H1 (cell line): ENCODE measurements around the gene CREBL2. TPM values are rescaled to one million over a fixed set of nuclear protein-coding genes. Genes with fewer than 3 reads are reported as not detected.

Source experiments
- CTCF ChIA-PET: fragments of 300-600 bp; sonication (Branson Sonifier 250); formaldehyde crosslinking; loops from one replicate; lab custom pipeline; 2021; ENCODE audit not compliant: partially characterized antibody; lab: Charles Lee
- POLR2A ChIA-PET: fragments of 300-600 bp; sonication (Branson Sonifier 250); formaldehyde crosslinking; loops from one replicate; lab custom pipeline; 2021; ENCODE audit warnings: inconsistent platforms; ENCODE audit not compliant: partially characterized antibody; lab: Charles Lee
- DNase-seq, 2 experiments: peaks; one replicate each; pipeline versions ENCODE4 v3.0.0 to v3.0.0-alpha.2; 2010 to 2022; ENCODE audit warnings: low spot score in 2 of 2, low read depth in 1 of 2, mixed read lengths in 1 of 2
- FAIRE-seq: peaks from 2 replicates; lab custom pipeline; 2011; peaks lifted over from hg19 to GRCh38; lab: Jason Lieb, UNC
- H2AFZ ChIP-seq: 2 replicates; pipeline ENCODE4 v1.8.1; 2012; ENCODE audit warnings: low read length, inconsistent platforms
- H2AK5ac ChIP-seq: 2 replicates; pipeline ENCODE4 v1.6.1; 2013; ENCODE audit warnings: low read depth, low read length
- H2BK120ac ChIP-seq: replicated peaks from 2 replicates; pipeline ENCODE3; 2013; ENCODE audit warnings: low read depth, low read length, inconsistent platforms
- H2BK12ac ChIP-seq: 2 replicates; pipeline ENCODE4 v1.6.1; 2013; ENCODE audit warnings: low read depth, low read length
- H2BK15ac ChIP-seq: 2 replicates; pipeline ENCODE4 v1.6.1; 2013; ENCODE audit warnings: low read length
- H2BK20ac ChIP-seq: 2 replicates; pipeline ENCODE4 v1.6.1; 2013; ENCODE audit warnings: low read length
- H2BK5ac ChIP-seq: 2 replicates; pipeline ENCODE4 v1.6.1; 2013; ENCODE audit warnings: low read depth, low read length
- H3K14ac ChIP-seq: 2 replicates; pipeline ENCODE4 v1.6.1; 2013; ENCODE audit warnings: inconsistent platforms; ENCODE audit not compliant: insufficient read length
- H3K18ac ChIP-seq: 2 replicates; pipeline ENCODE4 v1.6.1; 2013; ENCODE audit warnings: low read length; ENCODE audit errors: extremely low read depth
- H3K23ac ChIP-seq: 2 replicates; pipeline ENCODE4 v1.6.1; 2013; ENCODE audit warnings: inconsistent platforms; ENCODE audit not compliant: insufficient read length
- H3K23me2 ChIP-seq: 2 replicates; pipeline ENCODE4 v1.6.1; 2013; ENCODE audit warnings: low read depth, low read length
- H3K27ac ChIP-seq: 2 replicates; pipeline ENCODE4 v1.6.1; 2011; ENCODE audit warnings: low read depth, low read length, inconsistent platforms
- H3K27me3 ChIP-seq, 4 experiments: replicated peaks in 1 of 4; 1 replicate in 1 of 4; 2 replicates in 3 of 4; pipeline versions ENCODE4 v1.6.1 to v1.8.1; 2011 to 2013; ENCODE audit warnings: low read length in 3 of 4, mild to moderate bottlenecking in 3 of 4, inconsistent platforms in 2 of 4, mixed read lengths in 2 of 4, moderate library complexity in 1 of 4; ENCODE audit not compliant: control insufficient read depth in 3 of 4, insufficient read depth in 3 of 4; ENCODE audit errors: extremely low read depth in 1 of 4
- H3K36me3 ChIP-seq, 4 experiments: 2 replicates each; pipeline versions ENCODE4 v1.6.1 to v1.8.1; 2011 to 2013; ENCODE audit warnings: mild to moderate bottlenecking in 4 of 4, low read length in 3 of 4, moderate library complexity in 2 of 4, control low read depth in 1 of 4, inconsistent platforms in 1 of 4; ENCODE audit not compliant: insufficient read depth in 4 of 4, control insufficient read depth in 2 of 4
- H3K4ac ChIP-seq: replicated peaks from 2 replicates; pipeline ENCODE3; 2013; ENCODE audit warnings: low read length, low read depth, mixed read lengths, inconsistent platforms; ENCODE audit not compliant: insufficient read length
- H3K4me1 ChIP-seq, 4 experiments: replicated peaks in 1 of 4; 1 replicate in 1 of 4; 2 replicates in 3 of 4; pipeline versions ENCODE4 v1.6.1 to v1.8.1; 2011 to 2013; ENCODE audit warnings: low read length in 3 of 4, inconsistent platforms in 2 of 4, mixed read lengths in 1 of 4; ENCODE audit not compliant: insufficient read depth in 4 of 4, control insufficient read depth in 3 of 4
- H3K4me2 ChIP-seq, 2 experiments: 2 replicates each; pipeline versions ENCODE4 v1.6.1 to v1.8.1; 2011 to 2013; ENCODE audit warnings: low read depth in 2 of 2, low read length in 2 of 2, control low read depth in 1 of 2, inconsistent platforms in 1 of 2, mild to moderate bottlenecking in 1 of 2; ENCODE audit not compliant: insufficient read depth in 1 of 2
- H3K4me3 ChIP-seq, 4 experiments: fragments of 200-600, 300-600 bp in 1 of 4; sonication (generic), shearing (Covaris generic), sonication (Bioruptor Twin) in 1 of 4; 2 replicates each; pipeline versions ENCODE4 v1.5.1 to v1.8.1; 2011 to 2016; ENCODE audit warnings: low read length in 4 of 4, low read depth in 3 of 4, control low read depth in 2 of 4, inconsistent platforms in 2 of 4, mild to moderate bottlenecking in 2 of 4, mixed read lengths in 1 of 4, moderate library complexity in 1 of 4; ENCODE audit not compliant: insufficient read depth in 2 of 4; ENCODE audit errors: extremely low read depth in 1 of 4
- H3K56ac ChIP-seq: replicated peaks from 2 replicates; pipeline ENCODE3; 2013; ENCODE audit warnings: low read depth, mild to moderate bottlenecking, mixed read lengths, low read length, inconsistent platforms; ENCODE audit not compliant: insufficient read length
- H3K79me1 ChIP-seq: 2 replicates; pipeline ENCODE4 v1.6.1; 2013; ENCODE audit warnings: low read depth, low read length, control low read depth
- H3K79me2 ChIP-seq, 2 experiments: 2 replicates each; pipeline versions ENCODE4 v1.6.1 to v1.8.1; 2012 to 2013; ENCODE audit warnings: low read length in 2 of 2, mild to moderate bottlenecking in 2 of 2, inconsistent platforms in 1 of 2; ENCODE audit not compliant: insufficient read depth in 2 of 2, control insufficient read depth in 1 of 2
- H3K9ac ChIP-seq, 4 experiments: replicated peaks in 1 of 4; 1 replicate in 1 of 4; 2 replicates in 3 of 4; pipeline versions ENCODE4 v1.6.1 to v1.8.1; 2011 to 2013; ENCODE audit warnings: low read depth in 3 of 4, low read length in 3 of 4, control low read depth in 2 of 4, mild to moderate bottlenecking in 2 of 4, moderate library complexity in 2 of 4, inconsistent platforms in 1 of 4; ENCODE audit errors: extremely low read depth in 1 of 4
- H3K9me3 ChIP-seq, 2 experiments: 2 replicates each; pipeline versions ENCODE4 v1.6.1 to v1.8.1; 2012 to 2013; ENCODE audit warnings: mild to moderate bottlenecking in 2 of 2, moderate library complexity in 2 of 2, control low read depth in 1 of 2, inconsistent platforms in 1 of 2, low read depth in 1 of 2, low read length in 1 of 2, mixed read lengths in 1 of 2; ENCODE audit not compliant: insufficient read depth in 2 of 2
- H4K20me1 ChIP-seq, 2 experiments: replicated peaks in 1 of 2; 2 replicates each; pipeline versions ENCODE3 to v1.8.1; 2011 to 2013; ENCODE audit warnings: inconsistent platforms in 2 of 2, low read length in 2 of 2, mild to moderate bottlenecking in 1 of 2; ENCODE audit not compliant: insufficient read depth in 2 of 2, control insufficient read depth in 1 of 2
- H4K5ac ChIP-seq: 2 replicates; pipeline ENCODE4 v1.6.1; 2013; ENCODE audit warnings: low read length, low read depth, mixed read lengths, inconsistent platforms; ENCODE audit not compliant: insufficient read length
- H4K8ac ChIP-seq: 2 replicates; pipeline ENCODE4 v1.8.0; 2013; ENCODE audit warnings: mild to moderate bottlenecking, moderate library complexity, low read length, inconsistent platforms; ENCODE audit not compliant: insufficient read depth; ENCODE audit errors: extremely low read depth
- H4K91ac ChIP-seq: replicated peaks from 2 replicates; pipeline ENCODE3; 2013; ENCODE audit warnings: low read length, mixed read lengths, inconsistent platforms; ENCODE audit not compliant: insufficient read length
- ATF3 ChIP-seq: IDR thresholded peaks from 2 replicates; pipeline ENCODE4 v1.6.1; 2011; ENCODE audit warnings: low read depth, mild to moderate bottlenecking, low read length; ENCODE audit not compliant: insufficient read depth
- CEBPB ChIP-seq: IDR thresholded peaks from 2 replicates; pipeline ENCODE4 v1.6.1; 2012; ENCODE audit warnings: low read depth, low read length
- CTBP2 ChIP-seq: IDR thresholded peaks from 2 replicates; pipeline ENCODE4 v1.7.0; 2011; ENCODE audit warnings: borderline replicate concordance, mild to moderate bottlenecking, moderate library complexity, mixed read lengths, low read length; ENCODE audit not compliant: insufficient read depth, insufficient read length
- E2F6 ChIP-seq: IDR thresholded peaks from 2 replicates; pipeline ENCODE4 v1.6.1; 2012; ENCODE audit warnings: inconsistent platforms
- MAFK ChIP-seq: IDR thresholded peaks from 2 replicates; pipeline ENCODE4 v1.6.1; 2012; ENCODE audit warnings: low read depth, mild to moderate bottlenecking, improper control_type of control experiment, low read length
- MAX ChIP-seq: IDR thresholded peaks from 2 replicates; pipeline ENCODE4 v1.6.1; 2012; ENCODE audit warnings: inconsistent platforms
- PHF8 ChIP-seq: fragments of 200-600 bp; sonication (generic); conservative IDR thresholded peaks from 2 replicates; pipeline ENCODE4 v1.7.1; 2012; ENCODE audit warnings: low read depth, mild to moderate bottlenecking, inconsistent platforms, low read length, moderate library complexity
- SIRT6 ChIP-seq: IDR thresholded peaks from one replicate; pipeline ENCODE4 v1.7.1; 2012; ENCODE audit warnings: low read length, inconsistent platforms
- SP2 ChIP-seq: IDR thresholded peaks from 2 replicates; pipeline ENCODE4 v1.6.1; 2012; ENCODE audit warnings: mild to moderate bottlenecking, low read length, inconsistent platforms
- ZNF274 ChIP-seq: IDR thresholded peaks from 2 replicates; pipeline ENCODE4 v1.7.0; 2012; ENCODE audit warnings: low read length, borderline replicate concordance; ENCODE audit errors: extremely low read depth
- WGBS, 2 experiments: shearing (Covaris generic) in 1 of 2; methylation state at CpG; one replicate each; pipeline versions ENCODE4 v1.1.6 to v1.1.7; 2013 to 2015; ENCODE audit warnings: low lambda C conversion rate in 2 of 2, mixed read lengths in 2 of 2, inconsistent platforms in 1 of 2, low coverage in 1 of 2, missing lambda C conversion rate in 1 of 2; ENCODE audit not compliant: insufficient replicate concordance in 2 of 2, insufficient coverage in 1 of 2, insufficient read length in 1 of 2; ENCODE audit errors: extremely low coverage in 1 of 2, missing lambda C conversion rate in 1 of 2; 5-methylcytosine and 5-hydroxymethylcytosine counted together
- polyA plus RNA-seq, 7 experiments: library from polyadenylated mRNA; depleted of rRNA in 3 of 7; stranded (reverse) in 5 of 7; unstranded in 2 of 7; fragments of >200 nt in 5 of 7; fragments of 200-250 nt in 2 of 7; gene quantifications; 1 replicate in 5 of 7; 2 replicates in 1 of 7; 4 replicates in 1 of 7; pipeline versions ENCODE4 v1.2.1 to v1.2.3, GENCODE V29; 2011 to 2013; ENCODE audit warnings: missing spikeins in 2 of 7, mixed read lengths in 2 of 7
- total RNA-seq: library from RNA; stranded (reverse); fragmentation: NEBNext Ultra II Directional; extraction: Animal tissue kit (Norgen Biotek cat#: 25700); gene quantifications from 2 replicates; pipeline ENCODE4 v1.2.1, GENCODE V29; 2021

Gene CREBL2
- total and polyA plus RNA-seq, 2 of the 8 experiments (the other 6 are each of a cell fraction or from before 2014, with no cell fraction given) = 9.8 to 18.3 TPM

GRCh38 chr12:12616512-12617310, 5.0 kb downstream of the CREBL2 start:
- H3K14ac ChIP-seq = no peak overlapping the region
- H3K27ac ChIP-seq = no peak overlapping the region; the same call in 1 of the 2 replicates
- peaks cover 0 to 5% of the 10 kb centered on the region in 2 experiments; a peak in 1 of 4 replicates for H3K79me2 ChIP-seq
- ChIA-PET POLR2A (interaction anchor here (0.6 to 1.4 kb wide), 2 partner anchors 29 to 138 kb away, joined by 3 read pairs; no protein-coding TSS in a partner anchor), CTCF (interaction anchor here (0.6 to 1.5 kb wide), 8 partner anchors 8 to 89 kb away, joined by 3 to 6 read pairs (median 4); partner anchors contain the start of gene DUSP16)
- H3K4me2 ChIP-seq = no peak overlapping the region
- no peak overlapping the region for H4K5ac ChIP-seq
- H3K23ac ChIP-seq = no peak overlapping the region
- H2AFZ ChIP-seq = no peak overlapping the region
- H2BK120ac ChIP-seq = no peak overlapping the region
- FAIRE-seq = no peak
- H3K4ac ChIP-seq = no peak overlapping the region
- H3K27me3 ChIP-seq = no peaks in the 10 kb centered on the region
- no peaks in the 10 kb centered on the region for H3K4me1 ChIP-seq
- 84% methylated on average over 4 of the region's 4 CpGs; no CpG with 5 or more reads in 1 of the 2 experiments for WGBS, 2 experiments
- H4K20me1 ChIP-seq = no peaks in the 10 kb centered on the region
- H2BK15ac ChIP-seq = no peak overlapping the region
- H3K9ac ChIP-seq = no peak overlapping the region
- H2BK20ac ChIP-seq = no peak overlapping the region
- H2BK5ac ChIP-seq = no peak overlapping the region
- 0 out of 2 replicates have a peak, but pooled peaks cover 4% of the 10 kb centered on the region for H3K23me2 ChIP-seq
- H3K36me3 ChIP-seq = peaks cover 0 to 12% (median 1%) of the 10 kb centered on the region in 4 experiments; a peak in 2 of 8 replicates
- H3K4me3 ChIP-seq = no peak overlapping the region
- no peak overlapping the region for H3K56ac ChIP-seq
- no peak for DNase-seq
- no peak overlapping the region for H4K91ac ChIP-seq
- H3K18ac ChIP-seq = no peak overlapping the region
- no peak overlapping the region for H4K8ac ChIP-seq
- no peak overlapping the region for H2BK12ac ChIP-seq
- H3K9me3 ChIP-seq = peaks cover 0 to 8% of the 10 kb centered on the region in 2 experiments; a peak in 1 of 4 replicates
- H3K79me1 ChIP-seq = no peaks in the 10 kb centered on the region; the same call in 1 of the 2 replicates
- H2AK5ac ChIP-seq = no peak overlapping the region
- TF ChIP-seq E2F6 = no peak
- no peak for TF ChIP-seq MAFK
- no peak for TF ChIP-seq SIRT6
- no peak for TF ChIP-seq CEBPB
- no peak for TF ChIP-seq ZNF274
- no peak for TF ChIP-seq ATF3
- TF ChIP-seq PHF8 = no peak
- TF ChIP-seq MAX = no peak
- no peak for TF ChIP-seq CTBP2
- TF ChIP-seq SP2 = no peak
